ENCODE data around the gene GLCCI1. TPM values are rescaled to one million over a fixed set of nuclear protein-coding genes. Genes with fewer than 3 reads are reported as not detected.
"Not testable (repeated sequence)": the region's sequence is repeated elsewhere in the genome, so short reads cannot be mapped to it uniquely, and the experiment has no call there.

GLCCI1 gene
- total RNA-seq, 1 donor from 2014 or later, result 2.1 TPM

GRCh38 chr7:8037151-8037550 is 68.6 kb downstream of the GLCCI1 start:
- TF ChIP-seq CTCF (IDR thresholded peaks at IDR 0.05; ENCODE audit: insufficient read depth, low read length, severe bottlenecking), result no peak
- no peak for FAIRE-seq
- Histone ChIP-seq H3K4me3 (ENCODE audit: low read depth, low read length) (no peak overlapping the region), H3K27me3 (ENCODE audit: control insufficient read depth, insufficient read depth, low read length) (no peaks in the 10 kb centered on the region), H3K36me3 (ENCODE audit: control insufficient read depth, insufficient read depth, low read length) (no peaks in the 10 kb centered on the region)
- DNase-seq (ENCODE audit: low read depth), result peak; percentile 29

GRCh38 chr7:8040768-8041369 is 72.3 kb downstream of the GLCCI1 start:
- FAIRE-seq (no peak), DNase-seq (ENCODE audit: low read depth) (no peak)
- Histone ChIP-seq H3K36me3 (ENCODE audit: control insufficient read depth, insufficient read depth, low read length) (no peaks in the 10 kb centered on the region), H3K27me3 (ENCODE audit: control insufficient read depth, insufficient read depth, low read length) (no peaks in the 10 kb centered on the region), H3K4me3 (ENCODE audit: low read depth, low read length) (no peak overlapping the region)
- TF ChIP-seq CTCF (IDR thresholded peaks at IDR 0.05; ENCODE audit: insufficient read depth, low read length, severe bottlenecking), result no peak

- TF ChIP-seq CTCF (IDR thresholded peaks at IDR 0.05; ENCODE audit: insufficient read depth, low read length, severe bottlenecking), result no peak
- Histone ChIP-seq H3K27me3 (ENCODE audit: control insufficient read depth, insufficient read depth, low read length) (no peaks in the 10 kb centered on the region), H3K4me3 (ENCODE audit: low read depth, low read length) (no peak overlapping the region), H3K36me3 (ENCODE audit: control insufficient read depth, insufficient read depth, low read length) (no peaks in the 10 kb centered on the region)
- no peak for FAIRE-seq
- DNase-seq (ENCODE audit: low read depth), result no peak
Measured at GRCh38 chr7:8042796-8043535, 74.4 kb downstream of the GLCCI1 start.

GRCh38 chr7:8044761-8045430 is 76.3 kb downstream of the GLCCI1 start:
- H3K36me3 ChIP-seq (ENCODE audit: control insufficient read depth, insufficient read depth, low read length), result no peaks in the 10 kb centered on the region
- H3K27me3 ChIP-seq (ENCODE audit: control insufficient read depth, insufficient read depth, low read length), result no peaks in the 10 kb centered on the region
- no peak overlapping the region for H3K4me3 ChIP-seq (ENCODE audit: low read depth, low read length)
- DNase-seq (ENCODE audit: low read depth) (no peak), FAIRE-seq (no peak)
- TF ChIP-seq CTCF (IDR thresholded peaks at IDR 0.05; ENCODE audit: insufficient read depth, low read length, severe bottlenecking), result no peak

- not testable (repeated sequence) for DNase-seq (ENCODE audit: low read depth); FAIRE-seq
Measured at GRCh38 chr7:8048067-8048466, 79.5 kb downstream of the GLCCI1 start.

GRCh38 chr7:8051373-8051772 is 82.8 kb downstream of the GLCCI1 start:
- no peak for DNase-seq (ENCODE audit: low read depth)
- TF ChIP-seq CTCF (IDR thresholded peaks at IDR 0.05; ENCODE audit: insufficient read depth, low read length, severe bottlenecking), result no peak
- no peak overlapping the region for H3K4me3 ChIP-seq (ENCODE audit: low read depth, low read length)

More at GRCh38 chr7:8048067-8048466, 79.5 kb downstream of the GLCCI1 start:
- H3K36me3 ChIP-seq (ENCODE audit: control insufficient read depth, insufficient read depth, low read length); H3K4me3 ChIP-seq (ENCODE audit: low read depth, low read length); H3K27me3 ChIP-seq (ENCODE audit: control insufficient read depth, insufficient read depth, low read length): not testable (repeated sequence)

More at GRCh38 chr7:8051373-8051772, 82.8 kb downstream of the GLCCI1 start:
- no peak for FAIRE-seq
- no peaks in the 10 kb centered on the region for H3K36me3 ChIP-seq (ENCODE audit: control insufficient read depth, insufficient read depth, low read length)
- no peaks in the 10 kb centered on the region for H3K27me3 ChIP-seq (ENCODE audit: control insufficient read depth, insufficient read depth, low read length)

Measured in bronchial epithelial cell (primary cell).